Neural cell (in vitro differentiated cells): Measurements from ENCODE around the gene SCD. TPM values are rescaled to one million over a fixed set of nuclear protein-coding genes. Genes with fewer than 3 reads are reported as not detected.

Experiments used
- H2AFZ ChIP-seq: fragments of 200-600, 300-800 bp; sonication (generic), shearing (Covaris generic); 2 replicates; pipeline ENCODE4 v1.6.0; 2014; ENCODE audit warnings: low read depth, mild to moderate bottlenecking, antibody characterized with exemption, low read length, moderate library complexity
- H3F3A ChIP-seq: fragments of 200-600 bp; shearing (Covaris generic); 2 replicates; pipeline ENCODE4 v1.6.1; 2016; ENCODE audit warnings: mild to moderate bottlenecking, moderate library complexity, mixed read lengths, antibody characterized with exemption, low read length; ENCODE audit not compliant: insufficient read depth, poor library complexity, severe bottlenecking
- H3K27ac ChIP-seq: fragments of 200-600, 300-800 bp; sonication (generic), shearing (Covaris generic); 2 replicates; pipeline ENCODE4 v1.5.1; 2014; ENCODE audit warnings: mild to moderate bottlenecking, low read length, moderate library complexity
- H3K27me3 ChIP-seq: fragments of 300-800, 200-600 bp; sonication (generic), shearing (Covaris generic); 2 replicates; pipeline ENCODE4 v1.6.0; 2014; ENCODE audit warnings: mild to moderate bottlenecking, low read depth, low read length, moderate library complexity; ENCODE audit not compliant: insufficient read depth
- H3K36me3 ChIP-seq: fragments of 300-800, 200-600 bp; sonication (generic), shearing (Covaris generic); 2 replicates; pipeline ENCODE4 v1.5.1; 2014; ENCODE audit warnings: mild to moderate bottlenecking, antibody characterized with exemption, low read length, moderate library complexity; ENCODE audit not compliant: insufficient read depth
- H3K4me2 ChIP-seq: fragments of 300-800, 200-600 bp; sonication (generic), shearing (Covaris generic); 2 replicates; pipeline ENCODE4 v1.6.0; 2014; ENCODE audit warnings: mild to moderate bottlenecking, low read length
- H3K4me3 ChIP-seq: fragments of 300-800, 200-600 bp; sonication (generic), shearing (Covaris generic); 2 replicates; pipeline ENCODE4 v1.5.1; 2014; ENCODE audit warnings: mild to moderate bottlenecking, low read length, moderate library complexity
- H3K79me2 ChIP-seq: fragments of 200-600 bp; shearing (Covaris generic); replicated peaks from 2 replicates; pipeline ENCODE4 v1.6.0; 2014; ENCODE audit warnings: mild to moderate bottlenecking, low read length, moderate library complexity; ENCODE audit not compliant: insufficient read depth
- H3K9ac ChIP-seq: fragments of 300-800, 200-600 bp; sonication (generic), shearing (Covaris generic); 2 replicates; pipeline ENCODE4 v1.6.1; 2016; ENCODE audit warnings: mild to moderate bottlenecking, low read length, mixed read lengths
- H3K9me2 ChIP-seq: fragments of 200-600 bp; shearing (Covaris generic); 2 replicates; pipeline ENCODE4 v1.6.1; 2016; ENCODE audit warnings: mild to moderate bottlenecking, low read length, mixed read lengths; ENCODE audit not compliant: insufficient read depth
- H3K9me3 ChIP-seq: fragments of 200-600, 300-800 bp; sonication (generic), shearing (Covaris generic); 2 replicates; pipeline ENCODE4 v1.6.1; 2016; ENCODE audit warnings: mild to moderate bottlenecking, mixed run types, low read length, moderate library complexity, mixed read lengths
- H4K20me1 ChIP-seq: fragments of 200-600 bp; shearing (Covaris generic); 2 replicates; pipeline ENCODE4 v1.6.1; 2016; ENCODE audit warnings: mild to moderate bottlenecking, mixed run types; ENCODE audit not compliant: insufficient read depth
- CTCF ChIP-seq: fragments of 450-650 bp; IDR thresholded peaks from 2 replicates; pipeline ENCODE4 v1.5.1; 2014; ENCODE audit warnings: antibody characterized with exemption, mild to moderate bottlenecking, moderate library complexity; ENCODE audit not compliant: poor library complexity, severe bottlenecking
- EP300 ChIP-seq: fragments of 450-650 bp; conservative IDR thresholded peaks from 2 replicates; pipeline ENCODE4 v1.6.1; 2014; ENCODE audit warnings: antibody characterized with exemption, mild to moderate bottlenecking, moderate library complexity; ENCODE audit not compliant: poor library complexity, severe bottlenecking
- EZH2 ChIP-seq: fragments of 200-600, 300-800 bp; shearing (Covaris generic), sonication (generic); IDR thresholded peaks from 2 replicates; pipeline ENCODE4 v1.6.1; 2014; ENCODE audit warnings: antibody characterized with exemption, low read length, borderline replicate concordance, mild to moderate bottlenecking; ENCODE audit not compliant: insufficient read depth, poor library complexity, severe bottlenecking
- MXI1 ChIP-seq: fragments of 450-650 bp; conservative IDR thresholded peaks from 2 replicates; pipeline ENCODE4 v1.6.1; 2014; ENCODE audit warnings: antibody characterized with exemption, mild to moderate bottlenecking; ENCODE audit not compliant: poor library complexity, severe bottlenecking
- POLR2AphosphoS5 ChIP-seq: IDR thresholded peaks from 2 replicates; pipeline ENCODE4 v1.6.1; 2012
- RAD21 ChIP-seq: fragments of 450-650 bp; conservative IDR thresholded peaks from 2 replicates; pipeline ENCODE4 v1.6.1; 2014; ENCODE audit warnings: antibody characterized with exemption, mild to moderate bottlenecking, moderate library complexity
- REST ChIP-seq: IDR thresholded peaks from 2 replicates; pipeline ENCODE4 v1.6.1; 2012; ENCODE audit warnings: borderline replicate concordance
- SMC3 ChIP-seq: fragments of 450-650 bp; conservative IDR thresholded peaks from 2 replicates; pipeline ENCODE4 v1.6.1; 2014; ENCODE audit warnings: antibody characterized with exemption, mild to moderate bottlenecking, moderate library complexity; ENCODE audit not compliant: poor library complexity
- TAF1 ChIP-seq: IDR thresholded peaks from 2 replicates; pipeline ENCODE4 v1.6.1; 2012; ENCODE audit warnings: low read depth
- polyA plus RNA-seq: library from polyadenylated mRNA; depleted of rRNA; stranded (reverse); fragments of >200 nt; gene quantifications from 2 replicates; pipeline ENCODE4 v1.2.3, GENCODE V29; 2014

SCD gene
- polyA plus RNA-seq, 1 donor from 2014 or later, result 82.9 TPM

- H3K4me3 ChIP-seq, result no peak overlapping the region
- no peaks in the 10 kb centered on the region for H3F3A ChIP-seq
- no peak overlapping the region for H3K9ac ChIP-seq
- H3K36me3 ChIP-seq, result no peaks in the 10 kb centered on the region
- no peaks in the 10 kb centered on the region for H3K9me3 ChIP-seq
- TF ChIP-seq REST, result no peak
- TF ChIP-seq MXI1, result no peak
- no peak for TF ChIP-seq EZH2
- no peak for TF ChIP-seq POLR2AphosphoS5
- TF ChIP-seq EP300, result no peak
- no peak for TF ChIP-seq SMC3
- no peak for TF ChIP-seq CTCF
- no peak for TF ChIP-seq RAD21
- H3K27ac ChIP-seq, result no peak overlapping the region
- no peak overlapping the region for H3K4me2 ChIP-seq
- no peaks in the 10 kb centered on the region for H3K9me2 ChIP-seq
- H3K79me2 ChIP-seq, result no peaks in the 10 kb centered on the region
- no peaks in the 10 kb centered on the region for H4K20me1 ChIP-seq
- H3K27me3 ChIP-seq, result no peaks in the 10 kb centered on the region
- H2AFZ ChIP-seq, result no peak overlapping the region
Observed at GRCh38 chr10:100382553-100382952, 35.5 kb downstream of the SCD start.

GRCh38 chr10:100383251-100383650 lies 36.2 kb downstream of the SCD start:
- no peaks in the 10 kb centered on the region for H3F3A ChIP-seq
- H3K9me3 ChIP-seq, result no peaks in the 10 kb centered on the region
- no peaks in the 10 kb centered on the region for H3K9me2 ChIP-seq
- no peaks in the 10 kb centered on the region for H3K36me3 ChIP-seq
- no peak overlapping the region for H3K4me2 ChIP-seq
- no peaks in the 10 kb centered on the region for H3K79me2 ChIP-seq
- H3K27me3 ChIP-seq, result no peaks in the 10 kb centered on the region
- H2AFZ ChIP-seq, result no peak overlapping the region
- no peak for TF ChIP-seq TAF1
- no peak overlapping the region for H3K4me3 ChIP-seq
- H3K9ac ChIP-seq, result no peak overlapping the region
- no peaks in the 10 kb centered on the region for H4K20me1 ChIP-seq
- H3K27ac ChIP-seq, result no peak overlapping the region
